CD4-positive, alpha-beta T cell (primary cell): ENCODE results near the gene TARM1. TPM values are rescaled to one million over a fixed set of nuclear protein-coding genes. Genes with fewer than 3 reads are reported as not detected.

Experiments
- ATAC-seq: fragments of 200-7000 bp; cut with Tn5 transposase; one replicate; pipeline ENCODE4 v1.10.0; 2022; ENCODE audit warnings: mild to moderate bottlenecking; ENCODE audit not compliant: poor library complexity
- CTCF ChIA-PET: fragments of 350-600 bp; sonication (Branson Sonifier 250); formaldehyde crosslinking; loops from one replicate; lab custom pipeline; 2021; ENCODE audit warnings: antibody characterized with exemption, inconsistent platforms; lab: Charles Lee
- POLR2A ChIA-PET: fragments of 350-600 bp; sonication (Branson Sonifier 250); formaldehyde crosslinking; loops from one replicate; lab custom pipeline; 2021; ENCODE audit warnings: antibody characterized with exemption, inconsistent platforms; lab: Charles Lee
- DNase-seq, 14 experiments: peaks; one replicate each; pipeline ENCODE4 v3.0.0-alpha.2; 2013 to 2020; ENCODE audit warnings: mixed read lengths in 2 of 14
- H3K27ac ChIP-seq, 2 donors: one replicate each; pipeline versions ENCODE4 v1.5.1 to v1.7.0; 2013; ENCODE audit warnings: low read length in 2 of 2, low read depth in 1 of 2, mild to moderate bottlenecking in 1 of 2
- H3K27me3 ChIP-seq, 2 experiments: 1 replicate in 1 of 2; 2 replicates in 1 of 2; pipeline versions ENCODE4 v1.6.1 to v1.7.0; 2013; ENCODE audit warnings: low read length in 2 of 2, control low read depth in 1 of 2, mild to moderate bottlenecking in 1 of 2, moderate library complexity in 1 of 2; ENCODE audit not compliant: insufficient read depth in 2 of 2, control insufficient read depth in 1 of 2
- H3K36me3 ChIP-seq: one replicate; pipeline ENCODE4 v1.6.1; 2013; ENCODE audit warnings: low read length, control low read depth; ENCODE audit not compliant: insufficient read depth
- H3K4me1 ChIP-seq: one replicate; pipeline ENCODE4 v1.6.1; 2013; ENCODE audit warnings: low read length, control low read depth; ENCODE audit not compliant: insufficient read depth
- H3K4me3 ChIP-seq: one replicate; pipeline ENCODE4 v1.5.1; 2013; ENCODE audit warnings: mild to moderate bottlenecking, low read length, moderate library complexity
- H3K9me3 ChIP-seq, 2 experiments: 1 replicate in 1 of 2; 2 replicates in 1 of 2; pipeline versions ENCODE4 v1.6.1 to v1.7.0; 2013; ENCODE audit warnings: low read length in 2 of 2, mild to moderate bottlenecking in 2 of 2, control low read depth in 1 of 2, moderate library complexity in 1 of 2; ENCODE audit not compliant: control insufficient read depth in 1 of 2, insufficient read depth in 1 of 2
- H3K27ac Mint-ChIP-seq: one replicate; pipeline ENCODE4 v1.8.0; 2020; ENCODE audit warnings: mixed read lengths
- H3K27me3 Mint-ChIP-seq: one replicate; pipeline ENCODE4 v1.8.0; 2021; ENCODE audit warnings: mixed read lengths
- H3K36me3 Mint-ChIP-seq: one replicate; pipeline ENCODE4 v1.8.0; 2021; ENCODE audit warnings: low read depth, mixed read lengths
- H3K4me1 Mint-ChIP-seq: one replicate; pipeline ENCODE4 v1.8.0; 2021; ENCODE audit warnings: low read depth, mixed read lengths
- H3K4me3 Mint-ChIP-seq: one replicate; pipeline ENCODE4 v1.8.0; 2020; ENCODE audit warnings: mild to moderate bottlenecking, mixed read lengths
- H3K9me3 Mint-ChIP-seq: one replicate; pipeline ENCODE4 v1.8.0; 2020; ENCODE audit warnings: mixed read lengths
- intact Hi-C, 2 experiments: fragments of 100-400 bp; cut with DNase I in 1 of 2; cut with micrococcal nuclease in 1 of 2; formaldehyde crosslinking; loops; one replicate each; pipeline versions ENCODE4 v1.15.1 to v1.9.0; 2023 to 2025; cut with DNase I, micrococcal nuclease
- polyA plus RNA-seq, 2 donors: library from polyadenylated mRNA; unstranded; fragments of 120-200 nt; gene quantifications; one replicate each; pipeline ENCODE4 v1.2.1, GENCODE V29; 2013
- total RNA-seq, 174 experiments: library from RNA in 2 of 174; stranded (reverse) in 2 of 174; gene quantifications; one replicate each; pipeline ENCODE4 v1.2.3 and lab custom pipeline; 2021 to 2026
- TF ChIP-seq, protein P1 (sequence below): fragments of 200-600 bp; IDR thresholded peaks from one replicate; pipeline ENCODE4 v1.8.0; 2022; ENCODE audit warnings: antibody characterized with exemption, mild to moderate bottlenecking

TARM1 gene
- not detected for total RNA-seq
- not detected for polyA plus RNA-seq (2013, experiment 1 of 2)
- polyA plus RNA-seq (2013, experiment 2 of 2): not detected
- total RNA-seq (lab: John Stamatoyannopoulos, UW): 0 to 0.08 (median 0) reads per million in 172 experiments

DNA sequence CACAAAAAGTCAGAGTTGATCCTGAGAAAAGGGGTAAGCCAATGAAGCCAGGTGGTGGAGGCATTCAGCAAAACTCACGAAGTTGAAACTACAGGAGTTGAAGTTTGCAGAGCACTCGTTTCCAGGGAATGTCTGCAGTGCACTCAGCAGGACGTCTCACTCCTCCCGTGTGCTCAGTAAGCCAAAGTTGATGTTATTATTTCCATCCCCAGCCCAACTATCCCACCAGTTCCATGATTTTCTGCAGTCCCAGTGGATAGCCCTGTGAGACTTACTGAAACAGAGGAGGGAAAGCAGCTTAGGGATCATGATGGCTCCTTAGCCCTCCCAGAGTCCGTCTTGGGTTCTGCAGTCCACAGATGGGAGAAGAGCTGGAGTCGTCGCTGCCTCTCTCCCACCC is at the start of gene TARM1:
Gene TARM1, minus strand, starts transcription at position 334 of the 400 bp plus-strand sequence. Its CDS starts 25 bp downstream, at position 309.
- POLR2A ChIA-PET: no interaction called here
- H3K9me3 ChIP-seq: peaks cover 14 to 32% of the 10 kb centered on the region in 2 experiments
- Mint-ChIP-seq H3K27me3 (peaks cover 1% of the 10 kb centered on the region), H3K9me3 (no peaks in the 10 kb centered on the region), H3K36me3 (no peaks in the 10 kb centered on the region), H3K4me1 (no peaks in the 10 kb centered on the region), H3K4me3 (no peak within 1 kb of the TSS), H3K27ac (no peak within 1 kb of the TSS)
- no peak within 1 kb of the TSS for H3K4me3 ChIP-seq
- CTCF ChIA-PET: no interaction called here
- intact Hi-C loops: no loop called here
- no peak for ATAC-seq
- H3K4me1 ChIP-seq: no peaks in the 10 kb centered on the region
- DNase-seq: no peak
- H3K27me3 ChIP-seq: no peaks in the 10 kb centered on the region
- TF ChIP-seq, protein P1, sequence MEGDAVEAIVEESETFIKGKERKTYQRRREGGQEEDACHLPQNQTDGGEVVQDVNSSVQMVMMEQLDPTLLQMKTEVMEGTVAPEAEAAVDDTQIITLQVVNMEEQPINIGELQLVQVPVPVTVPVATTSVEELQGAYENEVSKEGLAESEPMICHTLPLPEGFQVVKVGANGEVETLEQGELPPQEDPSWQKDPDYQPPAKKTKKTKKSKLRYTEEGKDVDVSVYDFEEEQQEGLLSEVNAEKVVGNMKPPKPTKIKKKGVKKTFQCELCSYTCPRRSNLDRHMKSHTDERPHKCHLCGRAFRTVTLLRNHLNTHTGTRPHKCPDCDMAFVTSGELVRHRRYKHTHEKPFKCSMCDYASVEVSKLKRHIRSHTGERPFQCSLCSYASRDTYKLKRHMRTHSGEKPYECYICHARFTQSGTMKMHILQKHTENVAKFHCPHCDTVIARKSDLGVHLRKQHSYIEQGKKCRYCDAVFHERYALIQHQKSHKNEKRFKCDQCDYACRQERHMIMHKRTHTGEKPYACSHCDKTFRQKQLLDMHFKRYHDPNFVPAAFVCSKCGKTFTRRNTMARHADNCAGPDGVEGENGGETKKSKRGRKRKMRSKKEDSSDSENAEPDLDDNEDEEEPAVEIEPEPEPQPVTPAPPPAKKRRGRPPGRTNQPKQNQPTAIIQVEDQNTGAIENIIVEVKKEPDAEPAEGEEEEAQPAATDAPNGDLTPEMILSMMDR: no peak
- no peaks in the 10 kb centered on the region for H3K36me3 ChIP-seq
- H3K27ac ChIP-seq: no peak within 1 kb of the TSS

DNA sequence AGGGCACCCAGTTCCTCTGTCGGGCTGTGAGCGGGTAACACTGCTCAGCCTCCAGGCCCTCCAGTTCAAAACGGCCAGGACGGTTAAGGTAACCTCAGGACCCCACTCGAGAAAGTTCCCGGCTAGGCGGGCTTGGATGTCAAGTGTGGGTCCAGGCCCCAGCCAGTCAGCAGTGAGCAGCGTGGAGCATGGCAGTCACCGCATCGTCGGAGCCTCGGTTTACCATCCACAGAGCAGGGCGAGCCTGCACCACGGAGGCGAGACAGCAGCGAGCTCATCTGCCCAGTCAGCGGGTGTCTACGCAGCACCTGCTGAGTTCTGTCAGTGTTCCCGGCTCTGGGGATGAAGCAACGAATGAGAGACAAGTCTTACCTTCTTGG is 48.4 kb upstream of the TARM1 start:
- intact Hi-C loops: no loop called here
- Mint-ChIP-seq H3K36me3 (peaks cover 40% of the 10 kb centered on the region), H3K4me1 (no peaks in the 10 kb centered on the region), H3K27me3 (no peaks in the 10 kb centered on the region), H3K4me3 (no peak overlapping the region), H3K27ac (no peak overlapping the region), H3K9me3 (no peaks in the 10 kb centered on the region)
- POLR2A ChIA-PET: no interaction called here
- DNase-seq: no peak
- Histone ChIP-seq H3K9me3 (peaks cover 0 to 7% of the 10 kb centered on the region in 2 experiments), H3K27ac (no peak overlapping the region), H3K4me1 (peaks cover 4% of the 10 kb centered on the region), H3K27me3 (no peaks in the 10 kb centered on the region), H3K4me3 (no peak overlapping the region), H3K36me3 (peaks cover 60% of the 10 kb centered on the region)
- TF ChIP-seq, protein P1: no peak
- ATAC-seq: no peak
- CTCF ChIA-PET: no interaction called here

DNA sequence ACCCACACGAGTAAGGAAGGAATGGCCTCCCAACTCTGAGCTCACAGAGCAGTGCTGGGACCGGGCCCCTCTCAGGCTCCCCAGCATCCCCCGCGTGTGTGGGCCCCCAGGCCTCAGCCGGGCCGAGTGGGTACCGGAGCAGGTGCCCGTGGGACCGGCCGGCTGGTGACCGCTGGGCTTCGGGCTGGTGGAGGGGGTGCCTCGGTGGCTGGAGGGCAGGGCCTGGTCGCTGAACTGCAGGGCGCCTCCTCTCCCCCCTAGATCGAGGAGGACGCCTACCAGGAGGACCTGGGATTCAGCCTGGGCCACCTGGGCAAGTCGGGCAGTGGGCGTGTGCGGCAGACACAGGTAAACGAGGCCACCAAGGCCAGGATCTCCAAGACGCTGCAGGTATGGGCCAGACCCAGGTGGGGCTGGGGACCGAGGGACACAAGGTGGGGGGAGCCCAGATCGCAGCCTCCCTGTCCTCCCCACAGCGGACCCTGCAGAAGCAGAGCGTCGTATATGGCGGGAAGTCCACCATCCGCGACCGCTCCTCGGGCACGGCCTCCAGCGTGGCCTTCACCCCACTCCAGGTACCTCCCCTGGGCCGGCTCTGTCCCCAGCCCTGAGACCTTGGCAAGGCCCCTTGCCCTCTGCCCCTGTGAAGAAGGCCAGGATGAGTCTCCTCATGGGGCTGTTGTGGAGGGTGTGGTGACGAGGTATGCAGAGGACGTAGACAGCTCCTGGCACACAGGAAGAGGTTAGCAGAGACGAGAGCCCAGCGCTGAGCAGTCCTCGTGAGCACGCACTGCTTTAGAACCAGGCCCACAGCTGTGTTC is 47.8 kb upstream of the TARM1 start:
- H3K4me3 Mint-ChIP-seq: no peak overlapping the region
- TF ChIP-seq, protein P1: no peak
- H3K4me3 ChIP-seq: no peak overlapping the region
- intact Hi-C loops: no loop called here
- peaks cover 4% of the 10 kb centered on the region for H3K4me1 ChIP-seq
- no peaks in the 10 kb centered on the region for H3K27me3 Mint-ChIP-seq
- H3K27ac Mint-ChIP-seq: no peak overlapping the region
- H3K27me3 ChIP-seq: no peaks in the 10 kb centered on the region
- H3K27ac ChIP-seq: no peak overlapping the region
- H3K9me3 Mint-ChIP-seq: no peaks in the 10 kb centered on the region
- POLR2A ChIA-PET: no interaction called here
- ATAC-seq (no peak), DNase-seq (no peak)
- CTCF ChIA-PET: no interaction called here
- no peaks in the 10 kb centered on the region for H3K4me1 Mint-ChIP-seq
- H3K9me3 ChIP-seq: peaks cover 0 to 7% of the 10 kb centered on the region in 2 experiments
- H3K36me3 Mint-ChIP-seq: peaks cover 46% of the 10 kb centered on the region
- peaks cover 66% of the 10 kb centered on the region for H3K36me3 ChIP-seq
